Midbrain (tissue), 1 donor: ENCODE data around the gene FAM72B.
"Not testable (repeated sequence)": the region's sequence is repeated elsewhere in the genome, so short reads cannot be mapped to it uniquely, and the experiment has no call there.

Experiments used
- DNase-seq: peaks from one replicate; lab custom pipeline; 2025; lab: John Stamatoyannopoulos, UW

Gene FAM72B

DNA sequence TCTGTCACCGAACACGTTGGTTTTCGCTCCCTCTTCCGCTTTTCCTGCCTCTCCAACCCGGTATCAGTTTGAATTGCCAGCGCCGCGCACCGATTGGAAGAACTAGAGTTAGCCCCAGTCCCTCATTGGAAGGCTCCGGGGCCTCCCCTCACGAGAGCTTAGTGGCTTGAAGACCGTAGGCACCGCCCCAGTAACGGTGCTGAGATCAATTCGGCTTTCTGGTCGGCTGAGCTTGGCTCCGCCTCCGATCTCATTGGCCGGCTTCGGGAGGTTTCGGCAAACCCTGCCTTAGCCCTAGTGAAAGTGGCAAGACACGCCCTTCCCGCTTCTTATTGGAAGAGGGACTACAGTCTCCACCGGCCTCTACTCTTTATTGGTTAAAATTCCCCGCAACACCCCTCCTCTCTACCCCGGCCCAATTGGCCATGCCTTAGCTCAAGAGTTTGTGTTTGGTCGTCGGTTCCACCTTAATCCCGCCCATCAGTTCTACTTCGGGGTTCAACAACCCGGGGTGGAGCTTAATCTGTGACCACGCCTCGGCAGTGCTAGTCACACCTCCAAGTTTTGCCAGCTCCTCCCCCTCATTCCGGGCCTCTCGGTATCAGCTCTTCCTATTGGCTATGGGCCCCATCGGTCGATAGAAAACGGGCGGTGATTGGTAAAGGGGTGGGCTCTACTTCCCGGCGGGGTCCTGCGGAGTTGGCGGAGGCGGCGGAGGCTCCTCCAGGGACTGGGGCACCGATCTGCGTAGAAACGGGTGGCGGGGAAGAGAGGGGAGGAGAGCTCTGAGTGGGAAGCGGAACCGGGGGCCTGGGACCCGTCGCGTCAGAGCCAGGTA is at the start of gene FAM72B, which contains the start of gene SRGAP2C:
Gene FAM72B (minus strand): TSS at position 51 of the 838 bp plus-strand sequence. CDS start 851 bp downstream, outside the sequence.
Gene SRGAP2C (plus strand): TSS at position 686 of the 838 bp plus-strand sequence. CDS start 2,472 bp downstream, outside the sequence.
- peak; percentile 99 for DNase-seq

DNA sequence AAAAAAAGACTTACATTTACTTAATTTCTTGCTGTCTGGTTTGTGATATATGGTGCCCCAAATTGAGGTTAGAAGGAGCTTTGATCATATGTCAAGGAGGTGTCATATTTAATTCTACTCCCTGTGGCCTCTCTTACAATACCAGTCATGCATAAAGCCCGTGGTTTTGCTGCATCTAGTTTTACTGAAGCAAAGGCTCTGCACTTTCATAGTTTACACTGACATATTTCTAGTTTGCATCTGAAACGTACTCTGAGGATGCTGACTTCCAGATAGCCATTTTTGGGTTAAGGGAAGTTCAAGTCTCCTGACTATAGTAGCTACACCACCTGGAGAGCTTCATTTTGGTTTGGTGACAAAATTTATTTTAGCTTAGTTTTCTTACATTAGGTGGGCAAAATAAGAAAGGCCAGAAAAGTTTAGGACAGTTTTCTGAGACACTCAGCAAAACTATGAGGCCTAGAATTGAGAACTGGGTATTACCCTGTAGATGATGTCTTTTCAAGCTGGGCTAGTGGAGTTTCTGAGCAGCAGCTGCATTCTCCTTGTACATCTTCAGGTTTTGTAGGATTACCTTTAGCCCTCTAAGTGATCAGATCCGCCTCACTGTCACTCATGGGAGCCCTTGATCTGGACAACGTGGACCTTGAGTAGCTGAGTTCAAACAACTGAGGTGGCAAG is 48.4 kb upstream of the FAM72B start:
- DNase-seq = not testable (repeated sequence)

DNA sequence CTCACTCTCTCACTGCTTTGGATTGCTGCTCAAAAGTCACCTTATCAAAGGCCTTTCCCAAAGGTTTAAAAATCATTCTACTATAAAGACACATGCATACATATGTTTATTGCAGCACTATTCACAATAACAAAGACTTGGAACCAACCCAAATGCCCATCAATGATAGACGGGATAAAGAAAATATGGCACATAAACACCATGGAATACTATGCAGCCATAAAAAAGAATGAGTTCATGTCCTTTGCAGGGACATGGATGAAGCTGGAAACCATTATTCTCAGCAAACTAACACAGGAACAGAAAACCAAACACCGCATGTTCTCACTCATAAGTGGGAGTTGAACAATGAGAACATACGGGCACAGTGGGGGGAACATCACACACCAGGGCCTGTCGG is 46.5 kb upstream of the FAM72B start:
- not testable (repeated sequence) for DNase-seq

DNA sequence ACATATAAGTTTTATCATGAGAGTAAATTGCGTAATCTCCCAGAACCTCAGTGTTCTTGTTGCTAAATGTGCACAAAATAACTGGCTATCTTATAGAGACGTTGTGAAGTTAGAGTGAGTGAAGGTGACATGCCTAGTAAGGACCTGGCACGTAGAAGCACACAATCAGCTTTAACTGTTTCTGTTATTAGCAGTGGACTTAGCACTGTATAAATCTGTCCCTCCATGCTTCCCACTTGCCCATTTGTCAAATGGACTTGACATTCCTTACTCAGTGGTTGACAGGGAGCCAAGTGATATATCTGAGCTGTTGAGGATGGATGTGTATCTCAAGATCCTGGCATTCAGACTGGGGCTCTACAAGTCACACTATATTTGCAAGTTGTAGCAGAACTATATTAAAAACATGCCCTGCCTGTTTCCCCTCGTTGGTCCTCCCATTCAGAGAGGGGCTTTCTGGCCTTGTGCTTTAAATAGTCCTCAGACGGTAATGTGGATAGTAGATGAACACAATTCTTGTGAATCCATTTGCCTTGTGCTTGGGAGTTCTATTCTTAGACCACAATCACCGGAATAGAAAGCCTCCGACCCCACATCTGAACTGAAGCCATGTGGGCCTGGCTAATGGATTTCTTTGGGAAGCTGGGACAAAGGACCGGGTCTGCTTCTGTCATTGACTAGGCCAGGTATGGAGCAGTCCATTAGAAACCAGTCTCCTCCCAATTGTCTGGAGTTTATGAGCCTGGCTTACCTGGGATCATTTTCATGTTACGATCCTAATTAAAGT is 43.6 kb upstream of the FAM72B start:
- DNase-seq = not testable (repeated sequence)

DNA sequence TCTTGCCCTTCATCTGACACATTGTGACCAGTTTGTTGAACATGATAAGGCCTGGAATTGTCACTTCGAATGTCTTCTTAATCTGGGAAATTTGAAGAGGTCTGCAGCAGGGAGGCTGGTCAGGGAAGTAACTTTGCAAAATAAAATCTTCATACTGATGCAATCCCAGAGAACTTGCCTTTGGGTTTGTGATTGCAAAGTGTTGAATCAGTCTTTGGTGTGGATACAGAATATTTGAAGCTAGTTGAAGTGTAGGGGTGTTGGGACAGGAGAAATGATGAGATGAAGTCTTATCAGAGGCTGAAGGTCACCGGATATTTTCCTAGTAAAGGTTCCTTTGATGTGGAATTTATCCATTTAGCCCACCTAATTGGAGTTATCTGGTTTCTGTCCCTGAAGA is 42.8 kb upstream of the FAM72B start:
- DNase-seq = not testable (repeated sequence)

DNA sequence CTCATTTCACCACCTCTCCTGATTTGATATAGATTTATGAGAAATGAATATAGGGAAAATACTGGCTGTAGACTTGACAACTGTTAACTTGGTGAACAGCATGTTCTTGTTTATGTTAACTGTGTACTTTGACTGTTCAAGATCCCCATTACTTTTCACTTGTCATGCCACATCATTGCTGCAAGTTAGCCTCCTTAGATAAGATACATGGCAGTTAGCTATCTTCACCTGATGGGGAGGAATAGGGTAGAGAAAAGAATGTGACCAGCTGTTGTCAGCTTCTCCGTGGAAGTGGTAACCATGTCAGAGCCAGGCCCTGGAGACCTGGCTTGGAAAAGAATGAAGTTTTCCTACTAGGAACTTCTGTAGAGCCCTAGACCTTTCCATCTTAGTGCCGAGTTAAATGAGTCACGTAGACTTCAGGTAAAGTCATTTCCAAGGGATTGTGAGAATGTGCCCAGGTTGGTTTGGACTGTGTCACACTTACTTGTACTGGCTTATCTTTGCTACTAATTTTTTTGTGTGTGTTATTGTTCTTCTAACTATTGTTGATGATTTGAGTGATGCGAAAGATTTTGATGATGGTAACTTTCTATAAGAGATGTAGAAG is 42.3 kb upstream of the FAM72B start:
- DNase-seq = not testable (repeated sequence)

DNA sequence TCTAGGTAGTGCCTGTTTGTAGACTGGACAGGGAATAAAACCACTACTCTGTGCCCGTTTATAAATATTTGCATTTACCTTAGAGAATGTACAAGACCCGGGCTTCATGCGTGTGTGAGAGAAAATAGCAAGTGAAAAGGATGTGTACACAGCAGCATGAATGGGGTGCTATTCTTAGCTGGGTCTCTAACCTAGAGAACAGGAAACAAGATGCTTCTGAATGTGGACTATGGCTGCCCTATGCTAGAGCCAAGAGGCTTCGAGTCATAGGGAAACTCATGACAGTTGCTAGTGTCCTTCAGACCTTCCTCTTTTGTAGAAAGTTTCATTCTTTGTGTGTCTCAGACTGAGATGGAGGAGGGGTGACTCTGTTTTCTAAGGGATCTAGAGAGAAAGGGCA is 40.6 kb upstream of the FAM72B start:
- not testable (repeated sequence) for DNase-seq

DNA sequence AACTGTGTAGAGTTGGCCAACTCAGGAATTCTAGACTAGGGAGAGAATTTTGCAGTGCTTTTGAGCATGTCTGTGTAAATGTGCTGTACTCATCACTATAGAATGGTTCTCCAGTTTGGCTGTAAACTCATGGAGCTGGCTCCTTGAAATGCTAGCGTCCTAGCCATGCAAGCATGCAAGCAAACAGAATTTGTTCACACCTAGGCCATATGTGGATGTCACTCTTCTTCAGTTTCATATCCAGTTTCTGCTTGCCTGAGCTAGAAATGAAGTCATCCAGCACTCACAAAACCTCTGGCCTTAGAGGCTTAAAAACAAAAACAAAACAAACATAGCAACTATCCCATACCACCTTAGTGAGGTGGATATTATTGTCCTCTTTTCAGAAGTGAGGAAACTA is 37.6 kb upstream of the FAM72B start:
- not testable (repeated sequence) for DNase-seq

DNA sequence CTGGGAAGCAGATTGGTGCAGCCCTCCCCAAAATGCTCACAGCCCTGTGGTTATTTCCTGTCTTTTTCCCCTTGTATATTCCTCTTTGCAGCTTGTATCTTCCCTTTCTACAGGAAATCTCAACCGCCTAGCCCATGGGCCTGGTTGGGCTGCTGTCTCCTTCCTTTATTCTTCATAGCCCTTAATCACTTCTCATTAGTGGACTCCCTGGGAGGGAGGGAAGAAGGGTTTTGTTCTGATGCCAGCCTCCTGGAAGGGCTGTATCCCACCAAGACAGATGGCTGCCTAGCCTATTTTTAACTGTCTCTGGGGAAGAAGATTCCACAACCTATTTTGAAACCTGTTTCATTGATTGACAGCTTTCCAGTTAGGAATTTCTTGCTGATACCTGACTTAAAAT is 32.5 kb upstream of the FAM72B start:
- DNase-seq = not testable (repeated sequence)

DNA sequence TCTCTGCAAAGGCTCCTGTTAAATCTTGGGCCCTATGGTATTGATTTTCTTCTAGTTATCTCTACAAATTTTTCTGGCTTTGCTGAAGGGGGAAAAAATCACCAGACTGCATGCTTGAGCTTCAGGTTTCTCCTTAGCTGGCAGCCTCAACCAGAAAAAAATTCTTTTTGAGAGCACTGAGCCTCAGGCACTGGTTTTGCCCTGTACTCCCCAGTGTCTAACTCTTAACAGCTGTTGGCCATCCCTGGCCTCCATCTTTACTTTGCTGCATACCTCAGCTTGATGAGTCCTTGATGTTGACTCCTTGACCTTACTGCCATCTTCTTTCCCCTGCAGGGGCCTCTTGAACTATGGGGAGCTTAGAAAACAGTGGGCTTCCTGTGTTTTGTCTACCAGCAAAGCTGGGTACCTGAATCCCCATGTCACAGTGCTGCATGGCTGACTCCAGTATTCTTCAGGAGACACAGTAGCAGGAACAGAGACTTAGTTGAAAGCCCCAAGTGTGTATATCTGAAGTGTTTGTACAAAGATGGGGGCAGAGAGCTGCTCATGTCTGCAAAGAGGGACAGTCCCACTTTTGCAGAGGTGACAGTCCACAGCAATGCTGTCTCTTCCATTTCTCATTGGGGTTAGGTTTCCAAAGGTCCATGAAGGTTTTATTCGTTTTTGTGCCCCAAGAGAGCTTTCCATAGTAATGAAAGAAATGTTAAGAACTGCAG is 31.7 kb upstream of the FAM72B start:
- not testable (repeated sequence) for DNase-seq

DNA sequence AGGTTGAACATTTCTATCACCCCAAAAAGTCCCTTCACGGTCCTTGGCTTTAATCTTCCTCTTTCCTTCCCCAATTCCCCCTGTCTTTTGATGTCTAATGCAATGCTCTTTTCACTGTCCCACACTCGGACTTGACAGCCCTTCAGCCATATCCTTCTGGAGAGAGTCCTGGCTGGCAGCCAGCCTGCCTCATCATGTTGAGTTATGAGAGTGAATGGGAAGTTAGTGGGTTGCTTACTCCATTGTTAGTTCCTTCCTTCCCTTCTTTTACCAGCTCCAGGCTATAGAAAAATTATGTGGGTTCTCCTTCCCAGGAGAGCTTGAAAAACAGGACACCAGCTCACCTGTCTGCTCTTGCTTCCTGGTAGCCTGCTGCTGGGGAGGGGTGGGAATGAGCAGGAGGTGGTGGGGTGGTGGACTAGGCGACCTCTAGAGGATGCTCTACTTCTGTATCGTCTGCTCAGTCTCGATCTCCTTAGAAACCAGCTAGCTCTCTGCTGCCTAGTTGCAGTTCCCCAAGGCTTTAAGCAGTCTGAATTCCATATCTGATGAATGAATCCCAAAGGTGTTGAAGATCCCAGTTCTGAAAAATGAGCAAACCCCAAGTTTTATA is 30.5 kb upstream of the FAM72B start:
- not testable (repeated sequence) for DNase-seq

DNA sequence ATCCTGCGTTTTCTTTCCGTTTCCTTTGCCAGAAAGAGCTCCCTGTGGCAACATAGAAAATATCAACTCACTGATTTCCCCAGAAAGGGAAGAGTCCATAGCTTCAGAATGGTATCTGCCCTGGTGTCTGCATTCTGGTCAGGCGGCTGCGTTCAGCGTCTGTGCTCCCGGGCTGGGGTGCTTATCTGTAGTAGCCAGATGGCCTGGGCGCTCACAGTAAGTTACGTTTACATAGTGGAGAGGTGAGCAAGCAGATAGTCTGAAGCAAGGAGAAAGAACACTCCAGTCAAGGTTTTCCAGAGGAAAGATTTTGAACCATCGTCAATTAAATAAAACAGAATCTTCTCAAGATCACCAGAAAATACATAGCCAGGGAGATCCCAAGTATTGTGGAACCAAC is 29.4 kb upstream of the FAM72B start:
- DNase-seq = not testable (repeated sequence)

DNA sequence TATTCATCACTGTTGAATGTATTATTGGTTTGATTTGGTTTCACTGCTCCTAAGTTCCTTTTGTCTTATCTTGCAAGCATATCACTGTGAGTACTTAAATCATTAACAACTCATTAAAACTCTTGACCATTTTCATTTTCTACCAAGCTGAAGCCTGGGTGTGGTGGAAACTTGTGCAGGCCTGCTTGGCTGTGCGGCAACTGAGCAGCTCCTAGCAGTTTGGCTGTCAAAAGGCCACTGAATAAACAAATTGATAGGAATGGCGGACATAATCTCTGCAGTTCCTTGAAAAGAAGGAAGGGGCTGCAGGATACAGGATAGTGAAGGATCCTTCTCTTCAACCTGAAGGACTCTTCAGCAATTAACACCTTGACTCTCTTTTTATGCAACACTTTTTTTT is 26.6 kb upstream of the FAM72B start:
- DNase-seq = not testable (repeated sequence)

DNA sequence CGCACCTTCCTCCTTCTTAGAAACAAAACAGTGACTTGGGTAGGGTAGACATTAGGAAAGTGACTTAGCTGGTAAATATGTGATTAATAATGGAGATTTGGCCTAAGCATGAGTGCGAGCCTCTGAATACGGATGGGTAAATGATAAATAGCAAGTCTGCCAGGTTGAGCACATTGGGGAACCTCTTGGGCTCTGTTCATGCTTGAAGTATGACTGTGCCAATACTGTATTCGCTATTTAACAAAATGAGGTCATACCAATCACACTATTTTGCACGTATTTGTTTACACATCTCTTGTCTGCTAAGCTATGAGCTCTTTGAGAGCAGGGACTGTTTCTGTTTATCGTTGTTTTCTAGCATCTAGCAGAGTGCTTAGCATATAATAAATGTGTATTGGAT is 24.2 kb upstream of the FAM72B start:
- not testable (repeated sequence) for DNase-seq

DNA sequence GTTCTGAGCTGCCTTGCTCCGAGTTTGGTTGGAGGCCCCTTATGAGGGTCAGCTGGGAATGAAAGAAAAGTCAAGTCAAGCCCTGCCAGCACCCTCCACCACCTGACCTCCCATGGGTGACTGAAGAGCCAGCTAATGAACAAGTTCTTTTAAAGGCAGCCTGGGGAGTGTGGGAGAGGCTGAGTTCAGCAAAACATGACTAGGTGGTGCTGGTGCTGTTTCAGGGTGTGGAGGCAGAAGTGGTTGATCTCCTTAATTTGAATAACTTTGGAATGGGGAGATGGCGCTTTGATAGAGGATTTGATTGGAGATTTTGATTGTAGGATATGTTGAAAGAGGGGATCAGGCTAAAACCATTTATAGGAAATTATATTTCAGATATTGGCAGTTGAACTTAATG is 23.2 kb upstream of the FAM72B start:
- DNase-seq = not testable (repeated sequence)

DNA sequence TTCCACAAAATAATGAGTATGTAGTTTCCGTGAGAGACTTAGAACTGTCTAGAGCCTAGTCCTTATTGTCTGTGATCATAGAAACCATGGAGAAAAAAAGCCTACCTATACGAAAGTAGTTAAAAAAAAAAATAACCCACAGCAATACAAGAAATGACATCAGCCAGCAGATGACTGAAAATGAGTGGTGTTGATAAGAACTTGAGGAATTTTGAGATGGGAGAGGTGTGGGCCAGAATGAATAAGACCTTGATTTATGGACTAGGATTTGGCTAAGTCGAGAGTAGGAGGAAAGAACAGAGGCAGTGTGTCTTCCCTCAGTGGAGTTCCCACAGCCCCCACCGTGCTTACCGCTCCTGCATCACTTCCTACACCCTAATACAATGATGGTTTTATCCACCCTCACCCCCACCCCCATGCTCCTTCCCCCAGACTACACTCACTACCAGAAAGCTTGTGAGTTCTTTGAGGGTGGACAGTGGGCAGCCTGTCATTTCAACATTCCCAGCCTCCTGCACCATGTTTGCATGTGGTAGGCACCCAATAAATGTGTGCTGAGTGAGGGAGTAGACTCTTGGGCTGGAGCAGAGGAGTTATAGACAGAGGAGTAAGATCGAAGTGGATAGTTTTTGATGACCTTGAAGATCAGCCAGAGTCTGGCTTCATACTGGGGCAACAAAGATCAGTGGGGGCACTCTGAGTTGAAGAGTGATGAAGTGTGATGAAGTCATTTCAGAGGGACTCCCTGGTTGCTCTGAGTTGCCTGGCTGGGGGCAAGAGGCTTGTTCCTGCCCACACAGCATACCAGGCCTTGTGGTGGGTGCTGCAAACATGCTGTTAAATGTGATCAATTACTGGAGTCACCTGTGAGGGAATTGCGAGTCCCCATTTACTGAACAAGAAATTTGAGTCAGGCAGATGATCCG is 21.9 kb upstream of the FAM72B start:
- DNase-seq = not testable (repeated sequence)

DNA sequence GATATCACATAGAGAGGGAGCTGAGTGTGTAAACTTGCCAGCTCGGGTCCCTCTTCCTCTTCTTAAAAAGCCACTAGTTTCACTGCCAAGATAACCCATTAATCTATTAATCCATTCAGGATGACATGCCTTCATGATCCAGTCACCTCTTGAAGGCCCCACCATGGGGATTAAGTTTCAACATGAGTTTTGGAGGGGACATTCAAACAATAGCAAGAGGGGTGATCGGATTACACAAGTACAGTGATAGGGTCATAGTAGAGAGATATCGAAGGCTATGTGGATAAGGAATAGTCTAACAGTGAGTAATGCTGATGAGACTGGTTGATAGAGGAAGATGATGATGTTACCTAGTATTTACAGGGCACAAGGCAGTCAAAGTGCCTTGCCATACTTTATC is 18.8 kb upstream of the FAM72B start:
- DNase-seq = not testable (repeated sequence)

DNA sequence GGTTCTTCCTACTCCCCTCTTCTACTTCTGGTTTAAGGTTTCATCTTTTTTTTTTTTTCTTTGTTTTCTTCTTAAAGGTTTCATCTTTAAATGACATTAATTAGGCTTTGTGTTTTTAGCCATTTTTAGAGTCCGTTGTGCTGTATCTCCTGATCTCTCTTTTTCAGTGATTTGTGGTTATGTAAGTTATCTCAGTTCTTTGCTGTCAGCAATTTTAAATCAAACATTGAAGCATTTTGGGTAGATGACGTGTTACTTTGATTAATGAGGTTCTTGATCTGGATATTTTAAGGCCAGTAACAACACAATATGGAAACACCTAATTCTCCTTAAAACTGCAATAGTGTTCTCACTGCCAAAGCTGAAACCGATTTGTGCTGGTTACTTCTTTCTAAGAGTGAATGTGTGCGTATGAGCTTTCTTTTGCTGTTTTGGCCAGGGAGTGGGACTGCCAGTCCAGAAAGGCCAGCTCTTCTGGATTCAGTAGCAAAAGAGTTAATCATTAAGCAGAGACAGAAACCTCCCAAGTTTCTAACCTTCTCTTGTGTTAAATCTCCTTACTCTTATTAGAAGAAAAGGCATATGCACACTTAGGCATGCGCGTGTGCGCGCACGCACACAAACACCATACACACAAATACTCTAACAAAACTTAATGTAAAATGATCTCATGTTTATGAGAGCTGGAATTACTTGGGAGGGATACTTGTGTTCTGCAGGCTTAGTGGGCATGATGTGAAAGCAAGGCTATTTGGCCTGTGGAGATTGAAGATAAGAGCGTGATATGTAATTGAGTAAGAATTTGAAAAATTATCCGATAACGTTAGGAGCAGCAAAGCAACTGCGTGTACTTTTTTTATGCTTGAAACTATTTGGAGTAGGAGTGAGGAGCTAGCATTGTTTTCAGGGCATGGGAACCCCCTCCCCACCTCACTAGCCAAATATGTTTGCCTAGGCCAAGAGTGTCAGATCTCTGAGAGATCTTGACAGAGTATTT is 17.1 kb upstream of the FAM72B start:
- DNase-seq = not testable (repeated sequence)
